Sigmoid colon (tissue), 4 donors: ENCODE data around the gene KIF11.

Source experiments
- EP300 ChIP-seq, 4 donors: sonication (generic); formaldehyde crosslinking; IDR thresholded peaks; one replicate each; pipeline ENCODE4 v1.6.1; 2017; ENCODE audit warnings: antibody characterized with exemption in 4 of 4
- TF ChIP-seq, protein P1 (sequence below), 4 experiments: fragments of 450-650 bp in 3 of 4; fragments of 200-600 bp in 1 of 4; IDR thresholded peaks; one replicate each; pipeline ENCODE4 v1.5.1; 2016 to 2019; ENCODE audit warnings: antibody characterized with exemption in 4 of 4, mild to moderate bottlenecking in 3 of 4, moderate library complexity in 2 of 4

DNA sequence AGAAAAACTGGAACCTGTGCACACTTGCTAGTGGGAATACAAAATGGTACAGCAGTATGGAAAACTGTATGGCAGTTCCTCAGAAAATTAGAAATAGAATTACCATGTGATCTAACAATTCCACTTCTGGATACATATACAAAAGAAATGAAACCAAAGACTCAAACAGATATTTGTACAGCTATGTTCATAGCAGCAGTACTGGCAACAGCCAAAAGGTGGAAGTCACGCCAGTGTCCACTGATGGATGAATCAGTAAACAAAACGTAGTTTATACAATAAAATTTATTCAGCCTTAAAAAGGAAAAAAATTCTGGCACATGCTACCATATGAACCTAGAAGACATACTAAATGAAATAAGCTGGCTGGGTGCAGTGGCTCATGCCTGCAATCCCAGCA lies 42.0 kb upstream of the KIF11 start:
- TF ChIP-seq, protein P1, sequence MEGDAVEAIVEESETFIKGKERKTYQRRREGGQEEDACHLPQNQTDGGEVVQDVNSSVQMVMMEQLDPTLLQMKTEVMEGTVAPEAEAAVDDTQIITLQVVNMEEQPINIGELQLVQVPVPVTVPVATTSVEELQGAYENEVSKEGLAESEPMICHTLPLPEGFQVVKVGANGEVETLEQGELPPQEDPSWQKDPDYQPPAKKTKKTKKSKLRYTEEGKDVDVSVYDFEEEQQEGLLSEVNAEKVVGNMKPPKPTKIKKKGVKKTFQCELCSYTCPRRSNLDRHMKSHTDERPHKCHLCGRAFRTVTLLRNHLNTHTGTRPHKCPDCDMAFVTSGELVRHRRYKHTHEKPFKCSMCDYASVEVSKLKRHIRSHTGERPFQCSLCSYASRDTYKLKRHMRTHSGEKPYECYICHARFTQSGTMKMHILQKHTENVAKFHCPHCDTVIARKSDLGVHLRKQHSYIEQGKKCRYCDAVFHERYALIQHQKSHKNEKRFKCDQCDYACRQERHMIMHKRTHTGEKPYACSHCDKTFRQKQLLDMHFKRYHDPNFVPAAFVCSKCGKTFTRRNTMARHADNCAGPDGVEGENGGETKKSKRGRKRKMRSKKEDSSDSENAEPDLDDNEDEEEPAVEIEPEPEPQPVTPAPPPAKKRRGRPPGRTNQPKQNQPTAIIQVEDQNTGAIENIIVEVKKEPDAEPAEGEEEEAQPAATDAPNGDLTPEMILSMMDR (IDR thresholded peaks at IDR 0.05) = no peak
- TF ChIP-seq EP300 (IDR thresholded peaks at IDR 0.05) = no peak
